SH-SY5Y (cell line): ENCODE data around the gene PTPRG.

Experiments used
- GATA2 ChIP-seq: IDR thresholded peaks from 2 replicates; pipeline ENCODE4 v1.6.1; 2011; ENCODE audit warnings: mild to moderate bottlenecking, low read depth, low read length
- GATA3 ChIP-seq: IDR thresholded peaks from 2 replicates; pipeline ENCODE4 v1.6.1; 2011; ENCODE audit warnings: low read depth, mild to moderate bottlenecking, low read length, moderate library complexity

- TF ChIP-seq GATA2 (no peak), GATA3 (no peak)
Measured at GRCh38 chr3:61740494-61740893, 179.1 kb downstream of the PTPRG start.
